HG03280 (cell line): Measurements from ENCODE around the gene FGF14.

Experiments used
- ATAC-seq: cut with Tn5 transposase; IDR thresholded peaks from one replicate; pipeline ENCODE4 v1.9.1; 2021; ENCODE audit warnings: mild to moderate bottlenecking, moderate library complexity; ENCODE audit not compliant: unreplicated experiment

Gene FGF14

DNA sequence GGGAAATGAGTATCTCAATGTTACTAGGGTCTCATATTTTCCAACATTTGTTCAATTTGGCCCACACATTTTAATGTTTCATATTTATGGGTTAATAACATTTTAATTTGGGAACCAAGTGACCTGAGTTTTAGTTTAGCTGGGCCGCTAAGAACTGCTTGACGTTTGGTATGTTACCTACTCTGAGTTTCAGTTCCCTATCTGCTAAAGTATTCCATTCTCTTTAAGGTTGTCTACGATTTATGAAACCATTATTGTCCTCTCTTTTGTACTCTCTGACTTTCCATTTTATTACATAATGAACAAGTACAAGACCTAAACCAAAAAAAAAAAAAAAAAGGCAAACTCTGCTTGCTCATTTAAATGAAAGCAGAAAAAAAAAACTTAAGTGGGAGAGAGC is 89.9 kb downstream of the FGF14 start:
- ATAC-seq, result peak; percentile 67

GRCh38 chr13:102311419-102311796 is 90.4 kb downstream of the FGF14 start:
- ATAC-seq, result no peak

- no peak for ATAC-seq
These were observed 91.0 kb downstream of the FGF14 start for GRCh38 chr13:102310691-102311418.

DNA sequence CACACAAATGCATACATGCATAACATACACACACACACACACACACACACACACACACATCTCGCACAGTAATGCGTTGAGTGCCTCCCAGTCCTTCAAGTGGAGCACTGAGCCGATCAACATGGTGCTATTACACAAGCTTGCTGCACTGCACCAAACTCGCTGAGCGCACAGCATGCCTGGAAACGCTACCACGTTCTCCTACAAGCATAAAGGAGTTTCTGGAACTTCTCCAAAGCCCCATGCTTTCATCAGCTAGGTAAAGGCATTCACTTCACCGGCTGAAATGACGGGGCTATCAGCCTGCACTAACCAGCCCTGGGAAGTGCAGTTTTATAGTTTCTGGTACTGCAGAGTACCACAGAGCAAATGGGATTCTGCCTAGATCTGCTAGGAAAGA is 92.7 kb downstream of the FGF14 start:
- no peak for ATAC-seq

DNA sequence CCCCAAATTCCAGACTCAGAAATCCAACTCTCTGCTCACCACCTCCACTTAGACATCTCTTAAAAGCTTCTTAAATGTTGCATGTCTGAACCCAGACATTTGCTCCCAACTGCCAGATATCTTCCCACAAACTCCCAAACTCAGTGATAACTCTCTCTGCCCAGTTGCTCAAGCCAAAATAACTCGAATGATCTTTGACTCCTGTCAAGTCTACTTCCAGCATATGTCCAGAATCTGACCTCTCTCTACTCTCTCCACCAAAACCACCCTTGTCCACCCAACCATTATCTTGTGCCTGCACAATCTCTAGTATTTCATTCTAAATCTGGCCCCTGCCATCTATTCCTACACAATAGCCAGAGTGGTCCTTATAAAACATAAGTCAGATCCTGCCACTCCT is 99.3 kb downstream of the FGF14 start:
- no peak for ATAC-seq

GRCh38 chr13:102300379-102300778 is 101.5 kb downstream of the FGF14 start:
- ATAC-seq, result no peak

DNA sequence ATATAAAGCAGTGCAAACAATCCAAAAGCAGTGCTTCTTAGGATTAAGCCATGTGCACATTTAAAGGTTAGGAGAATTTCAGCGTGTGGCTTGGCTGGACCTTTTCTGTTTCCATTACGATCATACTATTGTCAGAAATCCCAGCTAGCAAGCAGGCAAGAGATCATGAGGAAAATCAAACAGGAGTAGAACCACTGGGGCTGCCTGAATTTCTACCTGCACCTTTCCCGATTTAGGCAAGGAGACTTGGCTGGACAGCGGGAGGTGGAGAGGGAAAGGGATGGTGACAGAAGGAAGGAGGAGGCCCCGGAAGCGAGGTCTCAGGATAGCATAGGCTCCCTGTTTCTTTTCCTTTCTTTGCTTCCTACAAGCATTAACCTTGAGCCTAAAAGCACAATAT is 102.5 kb downstream of the FGF14 start:
- ATAC-seq, result no peak

DNA sequence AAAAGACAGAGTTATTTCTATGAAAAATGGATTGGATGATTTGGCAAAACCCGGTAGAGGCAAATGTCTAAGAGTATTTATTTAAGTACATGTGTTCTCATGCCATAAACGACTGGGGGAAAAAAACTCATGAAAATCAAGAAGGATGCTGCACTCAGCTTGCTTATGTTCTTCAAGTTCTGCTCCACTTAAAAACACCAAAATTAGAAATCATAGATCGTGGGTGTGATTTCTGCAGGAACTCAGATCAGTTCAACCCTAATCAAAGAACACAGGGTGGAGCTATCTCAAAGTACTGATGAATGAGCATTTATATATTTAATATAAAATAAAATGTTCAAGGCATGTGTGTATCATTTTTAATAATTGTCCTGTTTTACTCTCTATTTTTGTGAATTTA is 103.8 kb downstream of the FGF14 start:
- ATAC-seq, result no peak

- ATAC-seq, result no peak
These were observed 106.4 kb downstream of the FGF14 start for GRCh38 chr13:102295316-102296048.

DNA sequence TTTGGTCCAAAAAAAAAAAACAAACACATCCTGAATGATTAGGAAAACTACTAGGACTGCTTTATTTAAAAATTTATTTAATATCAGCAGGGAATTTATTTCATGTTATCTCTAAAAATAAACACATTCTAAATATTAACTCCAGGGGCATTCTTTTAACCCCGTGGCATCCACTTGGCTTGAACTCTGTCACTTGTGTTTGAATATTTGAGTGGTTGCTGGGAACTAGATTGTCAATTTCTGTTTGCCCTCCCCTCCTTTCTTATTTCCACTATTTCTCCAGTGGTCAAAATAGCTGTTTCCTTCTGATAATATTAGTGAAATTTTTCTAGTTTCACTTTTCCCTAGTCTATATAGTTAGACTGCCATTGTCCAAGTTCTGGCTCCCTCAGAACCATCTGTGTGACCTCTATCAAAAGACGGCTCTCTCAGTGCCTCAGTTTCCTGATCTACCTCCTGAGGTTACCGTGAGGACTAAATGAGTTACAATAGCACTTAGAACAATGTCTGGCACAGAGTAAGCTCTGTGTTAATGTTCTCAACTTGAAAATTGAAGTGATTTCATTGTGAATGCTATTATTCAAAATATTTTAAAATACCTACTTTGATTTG is 107.3 kb downstream of the FGF14 start:
- no peak for ATAC-seq

- no peak for ATAC-seq
These were observed 108.1 kb downstream of the FGF14 start for GRCh38 chr13:102293723-102294122.

DNA sequence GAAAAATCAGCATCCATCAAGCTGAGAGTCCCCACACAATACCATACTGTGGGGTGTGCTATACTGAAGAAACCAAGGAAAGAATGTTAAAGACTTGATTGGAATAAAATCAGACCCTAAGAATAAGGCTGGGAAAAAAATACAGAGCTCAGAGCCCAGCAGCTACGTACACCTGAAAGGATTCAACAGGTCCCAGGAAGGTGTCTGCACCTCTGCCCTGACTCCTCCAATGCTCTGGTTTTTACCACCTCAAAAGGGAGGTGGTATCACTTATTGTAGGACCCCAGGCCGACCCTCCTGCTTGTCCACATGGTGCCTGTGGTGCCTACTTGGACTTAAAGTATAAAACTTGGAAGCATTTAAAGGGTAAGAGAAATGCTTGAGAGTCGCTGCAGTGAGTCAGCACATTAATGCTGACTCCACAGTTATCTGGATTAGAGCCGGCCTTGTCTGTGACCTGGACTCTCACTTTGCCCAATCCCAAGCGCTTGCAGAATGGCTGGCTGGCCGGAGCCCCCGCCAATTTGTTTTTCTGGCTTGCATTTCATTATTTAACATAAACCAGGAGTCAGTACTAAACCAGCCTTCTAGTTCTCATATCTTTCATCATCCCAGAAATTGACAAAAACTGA is 110.1 kb downstream of the FGF14 start:
- ATAC-seq, result no peak

GRCh38 chr13:102289606-102290005 is 112.2 kb downstream of the FGF14 start:
- ATAC-seq, result no peak

DNA sequence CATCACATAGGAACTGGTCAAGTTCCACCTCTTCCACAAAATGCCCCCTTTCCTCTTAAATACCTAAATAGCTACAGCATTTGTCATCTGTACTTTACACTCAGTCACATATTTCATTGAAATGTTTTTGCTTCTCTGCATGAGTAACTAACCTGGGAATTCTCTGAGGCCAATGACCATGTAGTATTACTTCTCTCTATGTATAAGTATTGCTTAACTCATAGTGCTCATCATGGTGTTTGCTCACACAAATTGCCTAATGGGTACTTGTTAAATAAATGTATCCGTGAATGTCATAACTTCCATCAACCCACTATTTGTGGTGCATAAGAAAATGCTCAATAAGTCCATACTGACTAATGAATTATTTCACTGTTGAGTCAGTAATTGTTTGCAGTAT is 115.5 kb downstream of the FGF14 start:
- no peak for ATAC-seq

DNA sequence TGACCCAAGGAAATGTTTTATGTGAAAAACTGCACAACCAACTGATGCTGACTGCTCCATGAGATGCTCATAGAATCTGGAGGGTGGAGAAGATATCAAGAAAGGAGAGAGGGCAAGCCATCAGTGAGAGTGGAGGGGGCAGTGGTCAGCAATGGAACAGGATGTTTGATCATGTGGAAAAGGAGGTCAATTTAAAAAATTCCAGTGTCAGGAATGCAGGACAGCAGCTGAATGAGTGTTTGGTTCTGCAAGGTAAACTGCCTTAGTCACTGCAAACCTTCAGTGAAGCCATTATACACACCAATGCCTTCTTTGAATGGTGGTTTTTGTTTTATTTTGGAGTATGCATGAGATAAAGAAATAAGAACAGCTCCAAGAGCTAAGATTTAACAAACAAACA is 121.5 kb downstream of the FGF14 start:
- no peak for ATAC-seq

GRCh38 chr13:102277286-102277685 is 124.6 kb downstream of the FGF14 start:
- ATAC-seq, result no peak

GRCh38 chr13:102276404-102276803 is 125.4 kb downstream of the FGF14 start:
- no peak for ATAC-seq

DNA sequence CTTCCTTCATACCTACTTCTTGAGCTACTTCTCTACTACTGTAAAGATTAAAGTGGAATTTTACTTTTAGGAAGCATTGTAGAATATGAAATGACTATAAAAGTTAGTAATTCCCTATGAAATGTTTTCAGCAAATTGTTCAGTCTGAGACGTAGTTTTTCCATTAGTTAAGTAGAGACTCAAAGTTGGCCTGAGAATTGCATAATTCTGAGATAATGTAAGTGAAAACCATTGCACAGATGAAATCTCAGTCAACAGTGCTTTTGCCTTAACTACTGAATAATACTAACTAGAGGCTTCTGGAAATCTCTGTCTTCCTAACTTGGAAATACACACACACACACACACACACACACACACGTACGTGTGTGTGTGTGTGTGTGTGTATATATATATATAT is 125.9 kb downstream of the FGF14 start:
- ATAC-seq, result no peak

DNA sequence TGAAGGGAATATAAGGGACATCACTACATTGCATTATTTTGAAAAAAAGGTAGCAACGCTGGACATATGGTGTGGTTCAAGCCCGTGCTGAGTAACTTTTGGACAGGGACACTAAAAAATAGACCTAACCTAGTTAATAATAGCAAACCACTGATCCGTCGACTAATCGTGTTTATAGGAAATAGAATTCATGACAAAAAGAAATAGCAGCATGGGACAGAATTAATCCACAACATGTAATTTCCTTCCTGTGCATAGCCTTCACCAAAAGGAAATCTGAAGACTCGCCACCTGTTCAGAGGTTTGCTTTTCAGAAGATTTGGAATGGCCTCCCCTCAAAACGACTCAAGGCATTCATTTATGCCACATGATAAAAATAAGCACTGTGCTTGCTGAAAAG is 128.7 kb downstream of the FGF14 start:
- no peak for ATAC-seq

DNA sequence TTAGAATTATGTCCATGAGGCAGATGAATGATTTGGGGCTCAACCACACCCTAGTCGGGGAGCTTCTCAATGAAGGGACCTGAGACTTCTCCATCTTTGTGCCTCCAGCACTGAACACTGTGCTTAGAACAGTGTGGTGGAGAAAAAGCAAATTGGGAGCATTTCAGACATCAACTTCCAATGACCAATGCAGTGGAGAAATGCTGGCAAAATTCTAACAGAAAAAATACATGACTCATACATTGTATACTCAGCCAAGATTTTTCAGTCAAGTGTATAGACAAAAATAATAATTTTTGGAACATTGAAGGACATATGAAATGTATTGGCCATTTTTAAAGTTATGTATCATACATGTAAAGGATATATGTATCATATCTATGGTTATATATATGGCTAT is 134.7 kb downstream of the FGF14 start:
- no peak for ATAC-seq

GRCh38 chr13:102261809-102262208 is 140.0 kb downstream of the FGF14 start:
- ATAC-seq, result no peak

DNA sequence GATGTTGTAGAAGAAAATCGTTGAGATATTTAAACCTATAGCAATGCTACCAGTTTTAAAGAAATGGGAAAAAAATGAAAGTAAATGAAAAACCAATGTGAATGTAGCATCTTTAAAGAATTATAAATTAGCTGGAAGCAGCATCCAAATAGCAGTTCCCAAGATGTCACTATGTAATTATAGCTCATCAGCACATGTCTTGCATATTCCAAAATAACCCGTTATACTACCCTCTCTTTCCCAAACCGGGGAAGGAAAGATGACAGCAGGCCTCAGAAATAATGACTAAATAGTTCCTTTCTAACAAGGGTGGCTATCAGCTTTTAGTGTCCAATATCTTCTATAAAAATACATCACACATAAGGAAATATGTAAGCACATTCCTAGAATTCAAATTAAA is 140.5 kb downstream of the FGF14 start:
- ATAC-seq, result no peak
